Fibroblast of lung (primary cell): ENCODE results near the gene CBL. TPM values are rescaled to one million over a fixed set of nuclear protein-coding genes. Genes with fewer than 3 reads are reported as not detected.

Source experiments
- DNase-seq, 2 donors: peaks; one replicate each; pipeline versions ENCODE4 v3.0.0 to v3.0.0-alpha.2; 2010; ENCODE audit warnings: low read depth in 2 of 2
- H2AFZ ChIP-seq: 2 replicates; pipeline ENCODE4 v1.5.1; 2012; ENCODE audit warnings: low read length, control low read depth, inconsistent platforms
- H3K27ac ChIP-seq: 2 replicates; pipeline ENCODE4 v1.5.1; 2011; ENCODE audit warnings: low read length, control low read depth; ENCODE audit not compliant: insufficient read depth
- H3K27me3 ChIP-seq: 2 replicates; pipeline ENCODE4 v1.5.1; 2011; ENCODE audit warnings: mild to moderate bottlenecking, low read length; ENCODE audit not compliant: control insufficient read depth, insufficient read depth
- H3K36me3 ChIP-seq: 2 replicates; pipeline ENCODE4 v1.5.1; 2011; ENCODE audit warnings: low read length; ENCODE audit not compliant: control insufficient read depth, insufficient read depth
- H3K4me1 ChIP-seq: 2 replicates; pipeline ENCODE4 v1.5.1; 2011; ENCODE audit warnings: low read length; ENCODE audit not compliant: control insufficient read depth, insufficient read depth; ENCODE audit errors: extremely low read depth
- H3K4me2 ChIP-seq: 2 replicates; pipeline ENCODE4 v1.5.1; 2011; ENCODE audit warnings: low read length, control low read depth; ENCODE audit not compliant: insufficient read depth; ENCODE audit errors: extremely low read depth
- H3K4me3 ChIP-seq, 4 experiments: fragments of 200-600 bp in 1 of 4; sonication (generic) in 1 of 4; replicated peaks in 1 of 4; 2 replicates each; pipeline ENCODE4 v1.5.1; 2011 to 2016; ENCODE audit warnings: low read length in 4 of 4, low read depth in 3 of 4, mild to moderate bottlenecking in 3 of 4, control low read depth in 2 of 4, inconsistent platforms in 1 of 4, mixed read lengths in 1 of 4; ENCODE audit not compliant: insufficient read depth in 1 of 4; ENCODE audit errors: control extremely low read depth in 1 of 4
- H3K79me2 ChIP-seq: 2 replicates; pipeline ENCODE4 v1.5.1; 2012; ENCODE audit warnings: mild to moderate bottlenecking, low read length, inconsistent platforms; ENCODE audit not compliant: control insufficient read depth, insufficient read depth
- H3K9ac ChIP-seq: 2 replicates; pipeline ENCODE4 v1.5.1; 2011; ENCODE audit warnings: mild to moderate bottlenecking, low read length, control low read depth; ENCODE audit not compliant: insufficient read depth
- H3K9me3 ChIP-seq: 2 replicates; pipeline ENCODE4 v1.5.1; 2012; ENCODE audit warnings: low read depth, low read length; ENCODE audit not compliant: control insufficient read depth, insufficient read depth
- H4K20me1 ChIP-seq: 2 replicates; pipeline ENCODE4 v1.5.1; 2011; ENCODE audit warnings: low read length; ENCODE audit not compliant: control insufficient read depth, insufficient read depth; ENCODE audit errors: extremely low read depth
- CTCF ChIP-seq, 2 donors: IDR thresholded peaks in 1 of 2; conservative IDR thresholded peaks in 1 of 2; 1 replicate in 1 of 2; 2 replicates in 1 of 2; pipeline ENCODE4 v1.5.1; 2011 to 2012; ENCODE audit warnings: low read length in 2 of 2, control low read depth in 1 of 2, inconsistent platforms in 1 of 2, low read depth in 1 of 2, mild to moderate bottlenecking in 1 of 2
- EZH2 ChIP-seq: IDR thresholded peaks from 2 replicates; pipeline ENCODE4 v1.5.1; 2012; ENCODE audit warnings: low read length, control low read depth, mild to moderate bottlenecking; ENCODE audit errors: missing control alignments
- polyA plus RNA-seq, 2 donors: library from polyadenylated mRNA; depleted of rRNA in 1 of 2; stranded (reverse) in 1 of 2; unstranded in 1 of 2; fragments of >200 nt; gene quantifications; 2 replicates each; pipeline ENCODE4 v1.2.1, GENCODE V29; 2011 to 2012; ENCODE audit warnings: missing spikeins in 1 of 2
- total RNA-seq: library from RNA; depleted of rRNA; stranded (reverse); fragments of >200 nt; gene quantifications from 2 replicates; pipeline ENCODE4 v1.2.1, GENCODE V29; 2014

Gene CBL
- total and polyA plus RNA-seq, 2 donors (not counting 1 experiment from before 2014, with no cell fraction given): 11.1 to 12.4 TPM

GRCh38 chr11:119254239-119254638, 48.1 kb downstream of the CBL start:
- DNase-seq: no peak
- H3K9me3 ChIP-seq: no peaks in the 10 kb centered on the region
- no peaks in the 10 kb centered on the region for H4K20me1 ChIP-seq
- H3K79me2 ChIP-seq: peaks cover 8% of the 10 kb centered on the region
- no peak overlapping the region for H3K4me3 ChIP-seq
- no peak overlapping the region for H3K27ac ChIP-seq
- peaks cover 4% of the 10 kb centered on the region for H3K36me3 ChIP-seq
- TF ChIP-seq CTCF (conservative IDR thresholded peaks at IDR 0.05 in 1 of 2, IDR thresholded peaks at IDR 0.05 in 1 of 2; ENCODE audit: low read depth in 1 of 2, low read length in 2 of 2): no peak
- H3K4me1 ChIP-seq: no peaks in the 10 kb centered on the region
- no peaks in the 10 kb centered on the region for H3K27me3 ChIP-seq
- H3K4me2 ChIP-seq: no peak overlapping the region
- H3K9ac ChIP-seq: no peak overlapping the region
- no peak overlapping the region for H2AFZ ChIP-seq

GRCh38 chr11:119258180-119258579, 52.0 kb downstream of the CBL start:
- Histone ChIP-seq H3K27me3 (no peaks in the 10 kb centered on the region), H3K27ac (no peak overlapping the region), H3K36me3 (peaks cover 4% of the 10 kb centered on the region), H4K20me1 (no peaks in the 10 kb centered on the region), H2AFZ (no peak overlapping the region), H3K4me1 (peaks cover 2% of the 10 kb centered on the region), H3K4me3 (no peak overlapping the region), H3K9ac (no peak overlapping the region), H3K4me2 (no peak overlapping the region), H3K9me3 (no peaks in the 10 kb centered on the region), H3K79me2 (peaks cover 15% of the 10 kb centered on the region)
- TF ChIP-seq CTCF (conservative IDR thresholded peaks at IDR 0.05 in 1 of 2, IDR thresholded peaks at IDR 0.05 in 1 of 2; ENCODE audit: low read depth in 1 of 2, low read length in 2 of 2) (no peak), EZH2 (no peak)
- no peak for DNase-seq

- H3K4me1 ChIP-seq: peaks cover 2% of the 10 kb centered on the region
- no peaks in the 10 kb centered on the region for H3K27me3 ChIP-seq
- H3K79me2 ChIP-seq: peaks cover 16% of the 10 kb centered on the region
- H3K9ac ChIP-seq: no peak overlapping the region
- H3K27ac ChIP-seq: no peak overlapping the region
- no peak overlapping the region for H3K4me2 ChIP-seq
- DNase-seq: no peak
- no peaks in the 10 kb centered on the region for H3K9me3 ChIP-seq
- TF ChIP-seq CTCF (conservative IDR thresholded peaks at IDR 0.05 in 1 of 2, IDR thresholded peaks at IDR 0.05 in 1 of 2; ENCODE audit: low read depth in 1 of 2, low read length in 2 of 2) (no peak), EZH2 (no peak)
- H3K36me3 ChIP-seq: peaks cover 4% of the 10 kb centered on the region
- H3K4me3 ChIP-seq: no peak overlapping the region
- H2AFZ ChIP-seq: no peak overlapping the region
- H4K20me1 ChIP-seq: no peaks in the 10 kb centered on the region
Measured at GRCh38 chr11:119258983-119259382, 52.8 kb downstream of the CBL start.
